ENCODE measurements around the gene TSPAN7. TPM values are rescaled to one million over a fixed set of nuclear protein-coding genes. Genes with fewer than 3 reads are reported as not detected.

TSPAN7 gene
- total RNA-seq, 1 experiment from 2014 or later: 1.7 TPM

DNA sequence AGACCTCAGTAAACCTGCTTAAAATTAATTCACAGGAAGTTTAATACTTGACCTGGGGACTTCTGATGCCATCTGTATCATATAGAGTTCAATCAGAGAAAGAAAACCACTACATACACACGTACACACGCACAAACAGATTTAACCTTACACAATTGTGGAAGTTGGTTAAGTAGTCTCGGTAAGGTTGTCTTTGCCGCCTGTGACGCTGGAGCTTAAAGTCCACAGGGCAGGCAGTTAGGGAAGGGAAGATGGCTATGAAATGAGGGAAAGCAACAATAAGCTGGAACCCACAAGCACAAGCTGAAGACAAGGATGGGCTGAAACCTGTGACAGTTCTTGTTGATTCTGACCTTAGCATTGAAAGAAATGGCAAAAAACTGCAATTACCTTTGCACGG is 41.7 kb upstream of the TSPAN7 start:
- Mint-ChIP-seq H3K27ac (ENCODE audit: unreplicated experiment) (no peak overlapping the region), H3K27me3 (ENCODE audit: insufficient read depth, unreplicated experiment) (no peaks in the 10 kb centered on the region), H3K4me1 (ENCODE audit: low read depth, unreplicated experiment) (no peaks in the 10 kb centered on the region), H3K4me3 (ENCODE audit: unreplicated experiment) (no peak overlapping the region), H3K9me3 (ENCODE audit: unreplicated experiment) (no peaks in the 10 kb centered on the region), H3K36me3 (ENCODE audit: insufficient read depth, unreplicated experiment) (no peaks in the 10 kb centered on the region)
- no peak overlapping the region for H3K4me3 ChIP-seq (ENCODE audit: low read depth, low read length)
- TF ChIP-seq, protein P1, sequence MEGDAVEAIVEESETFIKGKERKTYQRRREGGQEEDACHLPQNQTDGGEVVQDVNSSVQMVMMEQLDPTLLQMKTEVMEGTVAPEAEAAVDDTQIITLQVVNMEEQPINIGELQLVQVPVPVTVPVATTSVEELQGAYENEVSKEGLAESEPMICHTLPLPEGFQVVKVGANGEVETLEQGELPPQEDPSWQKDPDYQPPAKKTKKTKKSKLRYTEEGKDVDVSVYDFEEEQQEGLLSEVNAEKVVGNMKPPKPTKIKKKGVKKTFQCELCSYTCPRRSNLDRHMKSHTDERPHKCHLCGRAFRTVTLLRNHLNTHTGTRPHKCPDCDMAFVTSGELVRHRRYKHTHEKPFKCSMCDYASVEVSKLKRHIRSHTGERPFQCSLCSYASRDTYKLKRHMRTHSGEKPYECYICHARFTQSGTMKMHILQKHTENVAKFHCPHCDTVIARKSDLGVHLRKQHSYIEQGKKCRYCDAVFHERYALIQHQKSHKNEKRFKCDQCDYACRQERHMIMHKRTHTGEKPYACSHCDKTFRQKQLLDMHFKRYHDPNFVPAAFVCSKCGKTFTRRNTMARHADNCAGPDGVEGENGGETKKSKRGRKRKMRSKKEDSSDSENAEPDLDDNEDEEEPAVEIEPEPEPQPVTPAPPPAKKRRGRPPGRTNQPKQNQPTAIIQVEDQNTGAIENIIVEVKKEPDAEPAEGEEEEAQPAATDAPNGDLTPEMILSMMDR (IDR thresholded peaks at IDR 0.05; ENCODE audit: insufficient read depth in 1 of 2, low read depth in 1 of 2, low read length in 1 of 2, severe bottlenecking in 1 of 2, unreplicated experiment in 1 of 2): no peak
- H3K4me1 ChIP-seq: no peaks in the 10 kb centered on the region
- H3K27me3 ChIP-seq (replicated peaks; ENCODE audit: control insufficient read depth, insufficient read depth, low read length): no peaks in the 10 kb centered on the region
- ChIA-PET CTCF (no interaction called here), POLR2A (no interaction called here)
- no peaks in the 10 kb centered on the region for H3K9me3 ChIP-seq
- no peak for DNase-seq
- no peaks in the 10 kb centered on the region for H3K36me3 ChIP-seq (ENCODE audit: control insufficient read depth, insufficient read depth, low read length)
- intact Hi-C loops (cut with micrococcal nuclease; ENCODE audit: unreplicated experiment): no loop called here
- no TSS peak for BruUV-seq (replicated peaks)

DNA sequence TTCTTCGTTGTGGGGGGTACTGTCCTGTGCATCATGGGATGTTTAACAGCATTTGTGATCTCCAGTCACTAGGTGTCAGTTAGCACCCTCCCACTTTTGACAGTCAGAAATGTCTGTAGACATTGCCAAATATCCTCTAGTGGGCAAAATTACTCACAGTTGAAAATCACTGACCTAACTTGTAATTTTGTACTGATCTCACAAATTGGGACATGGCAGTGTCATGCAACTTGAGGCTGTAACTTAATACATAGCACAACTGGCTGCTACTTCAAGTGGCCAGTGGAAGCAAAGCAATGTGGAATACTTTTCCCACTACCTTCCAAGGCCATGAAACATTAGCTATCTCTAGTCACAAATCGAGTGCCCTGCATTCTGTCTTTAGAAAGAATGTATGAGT is 23.2 kb upstream of the TSPAN7 start:
- ChIA-PET CTCF (no interaction called here), POLR2A (no interaction called here)
- no peaks in the 10 kb centered on the region for H3K36me3 Mint-ChIP-seq (ENCODE audit: insufficient read depth, unreplicated experiment)

DNA sequence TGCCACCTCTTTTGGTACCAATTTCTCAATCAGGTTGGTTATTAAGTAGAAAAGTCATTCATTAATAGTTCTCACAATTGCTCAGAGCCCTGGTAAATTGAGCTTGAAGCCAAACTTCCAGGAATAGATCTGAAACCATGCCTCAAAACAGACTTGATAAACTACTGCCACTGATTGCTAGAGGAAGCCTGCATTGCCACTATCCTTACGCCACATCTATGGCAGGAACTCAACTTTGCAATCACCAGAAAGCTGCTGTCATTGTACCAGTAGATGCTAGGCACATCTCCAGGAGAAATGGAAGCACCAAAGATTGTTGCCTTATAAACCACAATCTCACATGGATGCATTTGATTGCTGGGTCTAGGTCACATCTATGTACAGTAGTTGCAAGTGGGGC is 21.6 kb upstream of the TSPAN7 start:
- Mint-ChIP-seq H3K4me3 (ENCODE audit: unreplicated experiment) (no peak overlapping the region), H3K4me1 (ENCODE audit: low read depth, unreplicated experiment) (no peaks in the 10 kb centered on the region), H3K27ac (ENCODE audit: unreplicated experiment) (no peak overlapping the region), H3K36me3 (ENCODE audit: insufficient read depth, unreplicated experiment) (no peaks in the 10 kb centered on the region), H3K9me3 (ENCODE audit: unreplicated experiment) (no peaks in the 10 kb centered on the region), H3K27me3 (ENCODE audit: insufficient read depth, unreplicated experiment) (no peaks in the 10 kb centered on the region)
- no peaks in the 10 kb centered on the region for H3K4me1 ChIP-seq
- no TSS peak for BruUV-seq (replicated peaks)
- intact Hi-C loops (cut with micrococcal nuclease; ENCODE audit: unreplicated experiment): no loop called here
- H3K27me3 ChIP-seq (replicated peaks; ENCODE audit: control insufficient read depth, insufficient read depth, low read length): no peaks in the 10 kb centered on the region
- H3K9me3 ChIP-seq: no peaks in the 10 kb centered on the region
- DNase-seq: no peak
- POLR2A ChIA-PET: no interaction called here
- TF ChIP-seq, protein P1 (IDR thresholded peaks at IDR 0.05; ENCODE audit: insufficient read depth in 1 of 2, low read depth in 1 of 2, low read length in 1 of 2, severe bottlenecking in 1 of 2, unreplicated experiment in 1 of 2): no peak
- H3K4me3 ChIP-seq (ENCODE audit: low read depth, low read length): no peak overlapping the region
- CTCF ChIA-PET: no interaction called here
- H3K36me3 ChIP-seq (ENCODE audit: control insufficient read depth, insufficient read depth, low read length): no peaks in the 10 kb centered on the region

More for the DNA sequence above, 23.2 kb upstream of the TSPAN7 start:
- BruUV-seq (replicated peaks): no TSS peak
- Mint-ChIP-seq H3K4me3 (ENCODE audit: unreplicated experiment) (no peak overlapping the region), H3K4me1 (ENCODE audit: low read depth, unreplicated experiment) (no peaks in the 10 kb centered on the region), H3K27ac (ENCODE audit: unreplicated experiment) (no peak overlapping the region), H3K27me3 (ENCODE audit: insufficient read depth, unreplicated experiment) (no peaks in the 10 kb centered on the region), H3K9me3 (ENCODE audit: unreplicated experiment) (no peaks in the 10 kb centered on the region)
- H3K4me3 ChIP-seq (ENCODE audit: low read depth, low read length): no peak overlapping the region
- no peak for DNase-seq
- no peaks in the 10 kb centered on the region for H3K9me3 ChIP-seq
- H3K27me3 ChIP-seq (replicated peaks; ENCODE audit: control insufficient read depth, insufficient read depth, low read length): no peaks in the 10 kb centered on the region
- TF ChIP-seq, protein P1 (IDR thresholded peaks at IDR 0.05; ENCODE audit: insufficient read depth in 1 of 2, low read depth in 1 of 2, low read length in 1 of 2, severe bottlenecking in 1 of 2, unreplicated experiment in 1 of 2): no peak
- no peaks in the 10 kb centered on the region for H3K36me3 ChIP-seq (ENCODE audit: control insufficient read depth, insufficient read depth, low read length)
- H3K4me1 ChIP-seq: no peaks in the 10 kb centered on the region
- intact Hi-C loops (cut with micrococcal nuclease; ENCODE audit: unreplicated experiment): no loop called here

Measured in Caco-2 (cell line).